ENCODE data around the gene GOLIM4. TPM values are rescaled to one million over a fixed set of nuclear protein-coding genes. Genes with fewer than 3 reads are reported as not detected.
"Not testable (repeated sequence)": the region's sequence is repeated elsewhere in the genome, so short reads cannot be mapped to it uniquely, and the experiment has no call there.

GOLIM4 gene
- total RNA-seq, 4 donors from 2014 or later = 13.0 to 20.8 (median 17.8) TPM

GRCh38 chr3:168134931-168135330 is 39.2 kb upstream of the GOLIM4 start:
- no peaks in the 10 kb centered on the region for H3K9me3 ChIP-seq
- no peaks in the 10 kb centered on the region for H3K4me1 ChIP-seq
- no peaks in the 10 kb centered on the region for H3K36me3 ChIP-seq
- no peaks in the 10 kb centered on the region for H3K27me3 ChIP-seq
- in situ Hi-C loops (cut with MboI; ENCODE audit: low sequenced_read_pairs in 4 of 4) (no loop called here), intact Hi-C loops (cut with DNase I; ENCODE audit: low total_unique reads) (no loop called here)
- no peak for TF ChIP-seq POLR2A (IDR thresholded peaks at IDR 0.05)
- no peak for TF ChIP-seq CTCF (IDR thresholded peaks at IDR 0.05 in 4 of 5, conservative IDR thresholded peaks at IDR 0.05 in 1 of 5)
- DNase-seq (no peak), ATAC-seq (no peak)
- H3K27ac ChIP-seq = no peak overlapping the region
- H3K4me3 ChIP-seq = no peak overlapping the region

GRCh38 chr3:168130250-168130649 is 34.5 kb upstream of the GOLIM4 start:
- ATAC-seq; in situ Hi-C loops (cut with MboI; ENCODE audit: low sequenced_read_pairs in 4 of 4); intact Hi-C loops (cut with DNase I; ENCODE audit: low total_unique reads): not testable (repeated sequence)

GRCh38 chr3:168128463-168128862 is 32.7 kb upstream of the GOLIM4 start:
- in situ Hi-C loops (cut with MboI; ENCODE audit: low sequenced_read_pairs in 4 of 4); H3K9me3 ChIP-seq; ATAC-seq: not testable (repeated sequence)

More at GRCh38 chr3:168130250-168130649, 34.5 kb upstream of the GOLIM4 start:
- not testable (repeated sequence) for H3K27me3 ChIP-seq, DNase-seq, H3K36me3 ChIP-seq, H3K4me3 ChIP-seq, H3K4me1 ChIP-seq, H3K9me3 ChIP-seq, H3K27ac ChIP-seq

GRCh38 chr3:168127466-168127865 is 31.7 kb upstream of the GOLIM4 start:
- DNase-seq (no peak), ATAC-seq (no peak)
- no peak overlapping the region for H3K27ac ChIP-seq
- H3K36me3 ChIP-seq = no peaks in the 10 kb centered on the region
- H3K27me3 ChIP-seq = no peaks in the 10 kb centered on the region
- in situ Hi-C loops (cut with MboI; ENCODE audit: low sequenced_read_pairs in 4 of 4) = no loop called here
- intact Hi-C loops (cut with DNase I; ENCODE audit: low total_unique reads) = no loop called here
- no peak overlapping the region for H3K4me3 ChIP-seq
- H3K4me1 ChIP-seq = peaks cover 12 to 13% of the 10 kb centered on the region in 2 donors
- no peak for TF ChIP-seq POLR2A (IDR thresholded peaks at IDR 0.05)
- no peak for TF ChIP-seq CTCF (IDR thresholded peaks at IDR 0.05 in 4 of 5, conservative IDR thresholded peaks at IDR 0.05 in 1 of 5)
- H3K9me3 ChIP-seq = no peaks in the 10 kb centered on the region

More at GRCh38 chr3:168128463-168128862, 32.7 kb upstream of the GOLIM4 start:
- H3K4me3 ChIP-seq; H3K27me3 ChIP-seq; H3K36me3 ChIP-seq; intact Hi-C loops (cut with DNase I; ENCODE audit: low total_unique reads); H3K4me1 ChIP-seq; H3K27ac ChIP-seq; DNase-seq: not testable (repeated sequence)

- no peak for ATAC-seq
- in situ Hi-C loops (cut with MboI; ENCODE audit: low sequenced_read_pairs in 4 of 4) (no loop called here), intact Hi-C loops (cut with DNase I; ENCODE audit: low total_unique reads) (no loop called here)
- Histone ChIP-seq H3K4me3 (no peak overlapping the region), H3K36me3 (no peaks in the 10 kb centered on the region), H3K27me3 (no peaks in the 10 kb centered on the region), H3K27ac (no peak overlapping the region), H3K4me1 (peaks cover 13 to 25% of the 10 kb centered on the region in 2 donors), H3K9me3 (no peaks in the 10 kb centered on the region)
- DNase-seq = no peak
- TF ChIP-seq CTCF (IDR thresholded peaks at IDR 0.05 in 4 of 5, conservative IDR thresholded peaks at IDR 0.05 in 1 of 5) = no peak
- TF ChIP-seq POLR2A (IDR thresholded peaks at IDR 0.05) = no peak
Measured at GRCh38 chr3:168124791-168125190, 29.1 kb upstream of the GOLIM4 start.

GRCh38 chr3:168124291-168124690 is 28.6 kb upstream of the GOLIM4 start:
- Histone ChIP-seq H3K36me3 (no peaks in the 10 kb centered on the region), H3K27me3 (no peaks in the 10 kb centered on the region), H3K27ac (no peak overlapping the region), H3K4me1 (peaks cover 13 to 25% of the 10 kb centered on the region in 2 donors), H3K9me3 (no peaks in the 10 kb centered on the region), H3K4me3 (no peak overlapping the region)
- DNase-seq (no peak), ATAC-seq (no peak)
- no peak for TF ChIP-seq CTCF (IDR thresholded peaks at IDR 0.05 in 4 of 5, conservative IDR thresholded peaks at IDR 0.05 in 1 of 5)
- TF ChIP-seq POLR2A (IDR thresholded peaks at IDR 0.05) = no peak
- in situ Hi-C loops (cut with MboI; ENCODE audit: low sequenced_read_pairs in 4 of 4) (no loop called here), intact Hi-C loops (cut with DNase I; ENCODE audit: low total_unique reads) (no loop called here)
